Neural crest cell (in vitro differentiated cells): ENCODE data around the gene GNG7. TPM values are rescaled to one million over a fixed set of nuclear protein-coding genes. Genes with fewer than 3 reads are reported as not detected.

Source experiments
- DNase-seq: peaks from one replicate; pipeline ENCODE4 v3.0.0; 2021; ENCODE audit warnings: low read depth, mixed read lengths, low spot score
- H3K27ac Mint-ChIP-seq: one replicate; pipeline ENCODE4 v1.8.0; 2021; ENCODE audit warnings: mild to moderate bottlenecking, mixed read lengths; ENCODE audit not compliant: unreplicated experiment
- H3K27me3 Mint-ChIP-seq: 2 replicates; pipeline ENCODE4 v1.8.0; 2021; ENCODE audit warnings: low read depth, mild to moderate bottlenecking, mixed read lengths
- H3K36me3 Mint-ChIP-seq: 2 replicates; pipeline ENCODE4 v1.8.0; 2021; ENCODE audit warnings: low read depth, mild to moderate bottlenecking, mixed read lengths
- H3K4me1 Mint-ChIP-seq: 2 replicates; pipeline ENCODE4 v1.8.0; 2021; ENCODE audit warnings: mixed read lengths
- H3K4me3 Mint-ChIP-seq: one replicate; pipeline ENCODE4 v1.8.0; 2021; ENCODE audit warnings: mild to moderate bottlenecking, mixed read lengths
- H3K9me3 Mint-ChIP-seq: 2 replicates; pipeline ENCODE4 v1.8.0; 2021; ENCODE audit warnings: mixed read lengths
- total RNA-seq: library from RNA; stranded (reverse); gene quantifications from 2 replicates; pipeline ENCODE4 v1.2.1, GENCODE V29; 2021
- TF ChIP-seq, protein P1 (sequence below): fragments of 200-600 bp; sonication (generic); conservative IDR thresholded peaks from 2 replicates; pipeline ENCODE4 v1.5.0; 2021; ENCODE audit warnings: antibody characterized with exemption, mild to moderate bottlenecking

The GNG7 gene
- total RNA-seq, 1 donor from 2014 or later: 13.9 TPM

DNA sequence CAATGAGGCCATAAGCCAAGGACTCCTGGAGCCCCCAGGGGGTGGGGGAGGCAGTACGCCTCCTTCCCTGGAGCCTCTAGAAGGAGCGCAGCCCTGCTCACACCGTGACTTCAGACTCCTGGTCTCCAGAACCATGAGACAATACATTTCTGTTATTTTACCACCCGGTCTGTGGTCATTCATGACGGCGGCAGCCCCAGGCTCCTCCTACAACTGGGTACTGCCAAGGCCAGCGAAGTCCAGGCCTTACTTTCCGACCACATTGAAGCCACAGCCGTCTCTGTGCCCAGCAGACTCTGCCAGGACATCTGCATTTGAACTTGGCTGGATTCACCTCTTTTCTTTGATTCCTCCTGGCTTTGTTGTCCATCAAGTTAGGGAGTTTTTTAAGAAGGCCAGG is 10.5 kb downstream of the GNG7 start:
- Mint-ChIP-seq H3K36me3 (peaks cover 3% of the 10 kb centered on the region), H3K4me3 (no peak overlapping the region), H3K4me1 (peaks cover 32% of the 10 kb centered on the region), H3K27me3 (no peaks in the 10 kb centered on the region), H3K9me3 (no peaks in the 10 kb centered on the region), H3K27ac (no peak overlapping the region)
- TF ChIP-seq, protein P1, sequence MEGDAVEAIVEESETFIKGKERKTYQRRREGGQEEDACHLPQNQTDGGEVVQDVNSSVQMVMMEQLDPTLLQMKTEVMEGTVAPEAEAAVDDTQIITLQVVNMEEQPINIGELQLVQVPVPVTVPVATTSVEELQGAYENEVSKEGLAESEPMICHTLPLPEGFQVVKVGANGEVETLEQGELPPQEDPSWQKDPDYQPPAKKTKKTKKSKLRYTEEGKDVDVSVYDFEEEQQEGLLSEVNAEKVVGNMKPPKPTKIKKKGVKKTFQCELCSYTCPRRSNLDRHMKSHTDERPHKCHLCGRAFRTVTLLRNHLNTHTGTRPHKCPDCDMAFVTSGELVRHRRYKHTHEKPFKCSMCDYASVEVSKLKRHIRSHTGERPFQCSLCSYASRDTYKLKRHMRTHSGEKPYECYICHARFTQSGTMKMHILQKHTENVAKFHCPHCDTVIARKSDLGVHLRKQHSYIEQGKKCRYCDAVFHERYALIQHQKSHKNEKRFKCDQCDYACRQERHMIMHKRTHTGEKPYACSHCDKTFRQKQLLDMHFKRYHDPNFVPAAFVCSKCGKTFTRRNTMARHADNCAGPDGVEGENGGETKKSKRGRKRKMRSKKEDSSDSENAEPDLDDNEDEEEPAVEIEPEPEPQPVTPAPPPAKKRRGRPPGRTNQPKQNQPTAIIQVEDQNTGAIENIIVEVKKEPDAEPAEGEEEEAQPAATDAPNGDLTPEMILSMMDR: no peak
- DNase-seq: no peak

DNA sequence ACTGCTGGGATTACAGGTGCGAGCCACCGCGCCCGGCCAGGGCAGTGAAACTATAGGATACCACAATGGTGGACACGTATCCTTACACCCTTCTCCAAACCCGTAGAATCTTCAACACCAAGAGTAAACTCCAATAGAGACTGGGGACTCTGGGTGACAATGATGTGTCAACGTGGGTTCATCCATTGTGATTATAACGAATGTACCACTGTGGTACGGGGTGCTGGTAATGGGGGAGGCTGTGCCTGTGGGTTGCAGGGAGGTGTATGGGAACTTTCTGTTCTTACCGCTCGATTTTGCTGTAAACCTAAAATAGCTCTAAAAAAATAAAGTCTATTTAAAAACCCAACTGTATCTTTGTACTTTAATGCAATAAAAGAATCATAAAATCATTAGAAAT is 11.6 kb downstream of the GNG7 start:
- Mint-ChIP-seq H3K27ac (no peak overlapping the region), H3K27me3 (no peaks in the 10 kb centered on the region), H3K9me3 (no peaks in the 10 kb centered on the region), H3K36me3 (peaks cover 3% of the 10 kb centered on the region), H3K4me3 (no peak overlapping the region), H3K4me1 (peaks cover 30% of the 10 kb centered on the region)
- TF ChIP-seq, protein P1: no peak
- no peak for DNase-seq

DNA sequence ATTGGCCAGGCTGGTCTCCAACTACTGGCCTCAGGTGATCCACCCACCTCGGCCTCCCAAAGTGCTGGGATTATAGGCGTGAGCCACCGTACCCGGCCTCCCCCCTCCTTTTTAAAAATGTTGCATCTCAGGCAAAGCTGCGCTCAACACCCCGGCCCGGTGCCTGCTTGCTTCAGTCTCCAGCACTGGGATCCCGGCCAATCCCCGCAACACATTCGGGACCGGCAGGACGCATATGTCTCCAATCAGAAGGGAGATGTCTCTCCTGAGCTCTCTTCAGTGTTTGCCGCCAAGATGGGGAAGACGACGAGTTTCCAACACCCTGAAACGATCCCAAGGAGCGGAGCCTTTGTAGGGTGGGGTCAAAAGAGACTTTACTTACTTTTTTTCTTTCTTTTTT is 16.1 kb downstream of the GNG7 start:
- Mint-ChIP-seq H3K36me3 (peaks cover 7% of the 10 kb centered on the region), H3K9me3 (no peaks in the 10 kb centered on the region), H3K27me3 (no peaks in the 10 kb centered on the region), H3K4me3 (no peak overlapping the region), H3K27ac (no peak overlapping the region), H3K4me1 (peaks cover 16% of the 10 kb centered on the region)
- DNase-seq: no peak
- TF ChIP-seq, protein P1: no peak

GRCh38 chr19:2685204-2685704 is 17.2 kb downstream of the GNG7 start:
- no peak overlapping the region for H3K4me3 Mint-ChIP-seq
- no peaks in the 10 kb centered on the region for H3K27me3 Mint-ChIP-seq
- H3K9me3 Mint-ChIP-seq: no peaks in the 10 kb centered on the region
- peaks cover 7% of the 10 kb centered on the region for H3K36me3 Mint-ChIP-seq
- DNase-seq: no peak
- no peak overlapping the region for H3K27ac Mint-ChIP-seq
- peaks cover 16% of the 10 kb centered on the region for H3K4me1 Mint-ChIP-seq
- TF ChIP-seq, protein P1: no peak

GRCh38 chr19:2683430-2684003 is 19.0 kb downstream of the GNG7 start:
- no peaks in the 10 kb centered on the region for H3K27me3 Mint-ChIP-seq
- no peaks in the 10 kb centered on the region for H3K9me3 Mint-ChIP-seq
- no peak for DNase-seq
- no peak overlapping the region for H3K4me3 Mint-ChIP-seq
- H3K4me1 Mint-ChIP-seq: peaks cover 16% of the 10 kb centered on the region
- peaks cover 3% of the 10 kb centered on the region for H3K36me3 Mint-ChIP-seq
- H3K27ac Mint-ChIP-seq: no peak overlapping the region
- TF ChIP-seq, protein P1: no peak
